ENCODE measurements around the gene ERG.

The ERG gene

DNA sequence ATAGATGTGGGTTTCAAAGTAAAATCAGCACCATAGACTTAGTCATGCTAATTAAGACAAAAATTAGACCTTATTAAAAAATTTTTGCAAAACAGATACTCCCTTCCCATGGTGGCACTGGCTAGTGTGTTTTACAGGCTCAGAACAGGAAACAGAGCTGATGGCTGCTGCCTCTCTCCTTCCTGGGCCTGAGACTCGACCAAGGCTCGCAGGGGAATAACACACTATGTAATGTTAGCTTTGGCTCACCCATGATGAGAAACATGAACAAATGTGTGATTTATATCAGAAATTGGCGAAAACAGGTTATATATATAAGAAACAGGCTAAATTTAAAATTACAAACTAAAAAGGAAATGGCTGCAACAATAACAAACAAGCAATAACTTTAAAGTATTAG lies 50.7 kb downstream of the ERG start:
- TF ChIP-seq, protein P1, sequence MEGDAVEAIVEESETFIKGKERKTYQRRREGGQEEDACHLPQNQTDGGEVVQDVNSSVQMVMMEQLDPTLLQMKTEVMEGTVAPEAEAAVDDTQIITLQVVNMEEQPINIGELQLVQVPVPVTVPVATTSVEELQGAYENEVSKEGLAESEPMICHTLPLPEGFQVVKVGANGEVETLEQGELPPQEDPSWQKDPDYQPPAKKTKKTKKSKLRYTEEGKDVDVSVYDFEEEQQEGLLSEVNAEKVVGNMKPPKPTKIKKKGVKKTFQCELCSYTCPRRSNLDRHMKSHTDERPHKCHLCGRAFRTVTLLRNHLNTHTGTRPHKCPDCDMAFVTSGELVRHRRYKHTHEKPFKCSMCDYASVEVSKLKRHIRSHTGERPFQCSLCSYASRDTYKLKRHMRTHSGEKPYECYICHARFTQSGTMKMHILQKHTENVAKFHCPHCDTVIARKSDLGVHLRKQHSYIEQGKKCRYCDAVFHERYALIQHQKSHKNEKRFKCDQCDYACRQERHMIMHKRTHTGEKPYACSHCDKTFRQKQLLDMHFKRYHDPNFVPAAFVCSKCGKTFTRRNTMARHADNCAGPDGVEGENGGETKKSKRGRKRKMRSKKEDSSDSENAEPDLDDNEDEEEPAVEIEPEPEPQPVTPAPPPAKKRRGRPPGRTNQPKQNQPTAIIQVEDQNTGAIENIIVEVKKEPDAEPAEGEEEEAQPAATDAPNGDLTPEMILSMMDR (IDR thresholded peaks at IDR 0.05; ENCODE audit: low read depth, low read length) = no peak
- no peak for DNase-seq (ENCODE audit: extremely low read depth, low read depth)

DNA sequence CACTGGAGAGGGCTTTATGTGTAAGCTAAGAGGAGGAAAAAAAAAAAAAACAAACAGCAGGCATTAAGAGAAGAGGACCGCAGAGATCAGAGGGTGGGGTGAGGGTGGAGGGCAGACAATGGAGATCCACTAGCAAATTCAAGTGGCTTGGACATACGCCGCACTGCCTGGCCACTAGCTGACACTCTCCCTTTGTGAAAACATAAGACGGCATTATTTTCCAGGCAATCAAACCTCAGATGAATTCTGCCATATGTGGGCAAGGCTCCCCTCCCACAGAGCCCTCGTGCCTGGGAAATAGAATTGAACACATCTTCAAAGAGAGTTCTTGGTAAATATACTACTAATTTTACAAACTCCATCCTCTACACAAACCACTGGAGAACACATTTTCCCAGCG lies 53.6 kb downstream of the ERG start:
- TF ChIP-seq, protein P1 (IDR thresholded peaks at IDR 0.05; ENCODE audit: low read depth, low read length) = no peak
- DNase-seq (ENCODE audit: extremely low read depth, low read depth) = no peak

DNA sequence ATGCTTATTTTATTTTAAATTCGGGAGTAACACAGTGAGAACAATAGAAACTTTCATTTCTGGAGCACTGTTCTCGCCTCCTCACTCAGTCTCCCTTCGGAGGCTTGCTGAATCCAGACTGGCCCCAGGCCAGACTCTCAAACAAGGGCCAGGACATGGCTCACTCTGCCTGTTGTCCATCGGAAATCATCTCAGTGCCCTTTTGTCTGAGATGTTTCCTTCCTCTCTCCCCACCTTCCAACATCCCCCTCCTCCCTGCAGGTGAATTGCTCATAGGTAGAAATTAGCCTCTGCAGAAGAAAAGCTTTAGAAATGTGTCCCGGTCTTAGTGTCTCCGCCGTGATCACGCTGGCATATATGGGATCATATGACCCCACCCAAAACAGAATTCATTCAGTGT lies 55.2 kb downstream of the ERG start:
- TF ChIP-seq, protein P1 (IDR thresholded peaks at IDR 0.05; ENCODE audit: low read depth, low read length) = no peak
- DNase-seq (ENCODE audit: extremely low read depth, low read depth) = no peak

DNA sequence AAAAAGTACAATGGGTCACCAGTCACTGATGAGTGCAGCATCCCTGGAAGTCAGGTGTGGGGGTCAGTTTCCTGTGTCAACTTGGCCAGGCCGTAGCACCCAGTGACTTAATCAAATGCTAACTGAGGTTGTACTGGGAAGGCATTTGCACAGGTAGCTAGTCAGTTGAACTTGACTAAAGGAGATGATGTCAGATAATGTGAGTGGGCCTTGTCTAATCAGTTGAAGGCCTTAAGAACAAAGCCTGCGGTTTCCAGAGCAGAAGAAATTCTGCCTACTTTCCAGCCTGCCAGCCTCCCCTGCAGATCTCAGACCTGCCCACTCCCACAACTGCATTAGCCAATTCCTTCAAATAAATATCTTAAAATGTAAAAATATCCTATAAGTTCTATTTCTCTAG lies 57.1 kb downstream of the ERG start:
- TF ChIP-seq, protein P1 (IDR thresholded peaks at IDR 0.05; ENCODE audit: low read depth, low read length) = no peak

DNA sequence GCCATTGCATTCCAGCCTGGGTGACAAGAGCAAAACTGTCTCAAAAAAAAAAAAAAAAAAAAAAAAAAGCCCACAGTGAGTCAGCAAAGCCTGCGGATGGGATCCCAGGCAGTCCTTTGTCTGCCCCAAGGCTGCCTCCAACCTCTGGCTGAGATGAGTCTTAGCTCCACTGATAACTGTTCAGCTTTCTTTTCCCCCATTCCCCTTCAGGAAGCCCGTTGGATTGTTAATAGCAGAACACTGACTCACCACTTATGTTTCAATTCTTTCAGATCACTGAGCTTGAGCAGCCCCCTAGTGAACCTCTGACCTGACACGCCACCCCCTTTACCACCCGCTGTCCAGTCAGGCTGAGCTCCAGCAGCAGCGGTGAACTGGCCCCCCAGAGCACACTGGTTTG lies 57.5 kb downstream of the ERG start:
- DNase-seq (ENCODE audit: extremely low read depth, low read depth) = no peak
- TF ChIP-seq, protein P1 (IDR thresholded peaks at IDR 0.05; ENCODE audit: low read depth, low read length) = no peak

More for the DNA sequence above, 57.1 kb downstream of the ERG start:
- DNase-seq (ENCODE audit: extremely low read depth, low read depth) = no peak

DNA sequence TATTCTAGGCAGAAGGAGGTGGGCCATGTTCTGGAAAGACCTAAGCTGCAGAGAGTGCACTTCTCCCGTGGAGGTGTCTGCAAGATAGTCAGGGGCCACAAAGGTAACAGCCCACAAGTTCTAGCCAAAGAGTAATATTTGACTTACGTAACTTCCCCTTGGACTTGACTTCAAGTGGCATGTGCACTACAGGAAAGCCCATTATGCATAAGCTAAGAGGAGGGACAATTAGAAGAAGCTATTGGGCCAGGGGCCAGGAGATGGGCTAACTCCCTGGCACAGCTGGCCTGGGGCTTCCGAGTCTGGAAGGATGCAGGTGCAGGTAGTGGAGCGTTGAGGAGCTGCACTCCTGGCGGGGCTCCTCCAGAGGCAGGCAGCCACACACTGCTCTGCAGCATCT lies 58.3 kb downstream of the ERG start:
- DNase-seq (ENCODE audit: extremely low read depth, low read depth) = no peak
- TF ChIP-seq, protein P1 (IDR thresholded peaks at IDR 0.05; ENCODE audit: low read depth, low read length) = no peak

DNA sequence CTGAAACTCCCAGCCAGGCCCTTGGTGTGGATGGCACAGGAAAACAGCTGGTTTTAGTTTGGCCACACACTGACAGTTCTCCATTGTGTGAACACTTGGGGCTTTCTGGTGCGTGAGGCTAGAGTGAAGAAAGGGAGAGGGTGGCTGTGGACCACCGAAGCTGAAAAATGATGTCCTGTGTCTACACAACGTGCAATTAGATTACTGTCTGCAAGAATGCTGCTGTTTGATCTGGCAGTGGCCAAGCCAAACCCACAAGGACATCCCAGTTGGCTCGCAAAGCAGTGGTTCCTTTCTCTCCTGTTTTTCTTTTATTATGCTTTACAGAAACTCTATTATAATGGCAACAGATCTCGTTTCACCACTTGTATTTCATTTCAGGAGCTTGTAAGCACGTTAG lies 58.9 kb downstream of the ERG start:
- TF ChIP-seq, protein P1 (IDR thresholded peaks at IDR 0.05; ENCODE audit: low read depth, low read length) = no peak
- no peak for DNase-seq (ENCODE audit: extremely low read depth, low read depth)

All from AG09319 (cell line).